GM19395 (cell line): Measurements from ENCODE around the gene KANSL3.
"Not testable (repeated sequence)": the region's sequence is repeated elsewhere in the genome, so short reads cannot be mapped to it uniquely, and the experiment has no call there.

Experiments used
- ATAC-seq: cut with Tn5 transposase; IDR thresholded peaks from one replicate; pipeline ENCODE4 v1.9.1; 2021; ENCODE audit warnings: mild to moderate bottlenecking, moderate library complexity; ENCODE audit not compliant: unreplicated experiment

The KANSL3 gene

DNA sequence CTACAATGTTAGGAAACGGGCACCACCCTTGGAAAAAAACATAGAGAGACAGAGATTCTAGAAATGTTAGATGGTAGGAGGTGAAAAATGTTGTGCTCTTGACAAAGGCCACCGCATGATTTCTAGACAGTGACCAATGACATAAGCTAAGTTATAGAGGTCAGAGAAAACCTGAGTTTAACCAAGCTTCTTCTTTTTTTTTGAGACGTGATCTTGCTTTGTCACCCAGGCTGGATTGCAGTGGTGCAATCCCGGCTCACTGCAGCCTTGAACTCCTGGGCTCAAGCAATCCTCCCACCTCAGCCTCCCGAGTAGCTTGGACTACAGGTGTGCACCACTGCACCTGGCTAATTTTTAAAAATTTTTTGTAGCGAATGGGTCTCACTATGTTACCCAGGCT is 17.4 kb upstream of the KANSL3 start:
- ATAC-seq: no peak

DNA sequence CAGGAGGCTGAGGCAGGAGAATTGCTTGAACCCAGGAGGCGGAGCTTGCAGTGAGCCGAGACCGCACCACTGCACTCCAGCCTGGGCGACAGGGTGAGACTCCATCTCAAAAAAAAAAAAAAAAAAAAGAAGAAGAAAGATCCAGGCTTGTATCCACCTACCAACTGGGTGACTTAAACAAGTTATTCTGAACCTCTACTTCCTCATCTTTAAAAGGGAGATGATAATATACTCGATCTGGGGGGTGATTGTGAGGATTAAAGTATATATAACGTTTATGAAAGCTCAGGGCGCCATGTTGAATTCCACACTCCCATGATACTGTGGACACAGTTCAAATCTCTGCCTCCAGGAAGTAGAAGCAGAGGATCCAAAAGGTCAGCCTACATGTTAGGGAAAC is 16.7 kb upstream of the KANSL3 start:
- ATAC-seq: not testable (repeated sequence)

DNA sequence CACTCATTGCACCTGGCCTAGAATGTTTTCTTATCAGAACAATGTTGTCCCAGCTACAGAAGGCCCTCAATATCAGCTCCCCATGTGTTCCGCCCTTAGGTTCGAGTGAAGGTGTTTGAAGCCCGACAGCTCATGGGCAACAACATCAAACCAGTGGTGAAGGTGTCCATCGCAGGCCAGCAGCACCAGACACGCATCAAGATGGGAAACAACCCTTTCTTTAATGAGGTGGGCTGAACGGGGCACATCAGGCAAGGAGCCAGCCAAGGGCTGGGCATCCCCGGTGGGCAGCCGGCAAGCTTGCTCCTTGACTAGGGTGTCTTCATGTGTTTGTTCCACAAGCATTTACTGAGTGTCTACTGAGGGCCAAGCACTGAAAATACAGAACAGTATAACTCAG is 13.7 kb upstream of the KANSL3 start:
- no peak for ATAC-seq

- no peak for ATAC-seq
Observed at GRCh38 chr2:96649342-96649741, 11.2 kb upstream of the KANSL3 start.

GRCh38 chr2:96648306-96648930 is 10.3 kb upstream of the KANSL3 start:
- no peak for ATAC-seq

DNA sequence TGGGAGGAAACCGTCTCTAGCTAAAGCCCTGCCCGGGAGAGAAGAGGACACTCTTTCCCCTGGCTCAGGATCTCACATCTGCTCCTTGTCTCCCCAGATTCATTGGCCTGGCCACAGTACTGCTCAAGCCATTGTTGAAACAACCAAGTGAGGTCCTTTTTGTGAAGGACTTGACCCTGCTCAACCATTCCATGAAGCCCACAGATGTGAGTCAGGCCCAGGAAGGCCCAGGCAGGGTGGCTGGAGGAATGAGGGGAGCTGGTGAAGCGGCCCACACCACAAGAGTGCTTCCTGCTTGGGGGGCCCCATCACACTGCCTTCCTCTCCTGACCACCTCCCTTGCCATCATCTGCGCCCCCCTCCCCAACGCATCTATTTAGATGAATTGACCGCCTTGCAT is 9.6 kb upstream of the KANSL3 start:
- ATAC-seq: no peak

GRCh38 chr2:96642564-96643360 is 4.7 kb upstream of the KANSL3 start, which contains the start of gene FER1L5:
Gene FER1L5, plus strand, starts transcription at chr2:96642764. Its CDS starts 73 bp downstream, at chr2:96642837.
- ATAC-seq: no peak

DNA sequence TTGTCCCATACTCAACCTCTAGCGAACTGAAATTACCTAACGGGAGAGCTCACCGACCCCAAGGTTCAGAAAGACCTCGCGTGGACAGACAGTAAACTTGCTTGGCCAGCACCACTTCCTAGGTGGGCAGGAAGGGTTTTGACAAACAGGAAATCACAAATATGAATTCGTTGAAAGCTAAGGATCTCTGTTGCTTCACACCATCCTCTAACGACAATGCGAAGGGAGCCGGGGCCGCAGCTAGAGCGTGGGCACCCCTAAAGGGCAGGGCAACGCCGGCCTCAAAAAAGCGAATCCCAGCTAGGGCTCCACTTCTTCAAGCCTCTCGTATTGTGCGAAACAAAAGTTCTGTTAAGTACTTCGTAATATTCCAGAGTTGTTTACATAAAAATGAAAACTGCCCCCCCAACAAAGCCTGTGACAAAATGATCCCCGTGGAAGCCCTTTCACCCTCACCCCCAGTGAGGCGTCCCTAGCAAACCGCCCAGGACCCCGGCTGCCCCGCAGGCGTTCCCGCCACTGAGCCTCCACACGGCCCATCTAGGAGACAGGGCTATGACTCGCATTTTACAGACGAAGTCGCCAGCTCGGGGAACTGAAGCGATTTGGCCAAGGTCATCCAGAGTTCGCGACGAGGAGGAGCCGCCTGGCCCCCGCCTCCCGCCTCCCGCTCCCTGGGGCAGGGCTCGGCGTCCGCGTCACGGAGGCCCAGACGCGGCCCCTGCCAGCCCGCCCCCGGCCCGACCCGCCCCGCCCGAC is 548 bp downstream of the KANSL3 start:
- peak; percentile 70 for ATAC-seq

- ATAC-seq: no peak
Observed at GRCh38 chr2:96636551-96637171, 1.5 kb downstream of the KANSL3 start.

- ATAC-seq: no peak
Observed at GRCh38 chr2:96633641-96634040, 4.5 kb downstream of the KANSL3 start.

DNA sequence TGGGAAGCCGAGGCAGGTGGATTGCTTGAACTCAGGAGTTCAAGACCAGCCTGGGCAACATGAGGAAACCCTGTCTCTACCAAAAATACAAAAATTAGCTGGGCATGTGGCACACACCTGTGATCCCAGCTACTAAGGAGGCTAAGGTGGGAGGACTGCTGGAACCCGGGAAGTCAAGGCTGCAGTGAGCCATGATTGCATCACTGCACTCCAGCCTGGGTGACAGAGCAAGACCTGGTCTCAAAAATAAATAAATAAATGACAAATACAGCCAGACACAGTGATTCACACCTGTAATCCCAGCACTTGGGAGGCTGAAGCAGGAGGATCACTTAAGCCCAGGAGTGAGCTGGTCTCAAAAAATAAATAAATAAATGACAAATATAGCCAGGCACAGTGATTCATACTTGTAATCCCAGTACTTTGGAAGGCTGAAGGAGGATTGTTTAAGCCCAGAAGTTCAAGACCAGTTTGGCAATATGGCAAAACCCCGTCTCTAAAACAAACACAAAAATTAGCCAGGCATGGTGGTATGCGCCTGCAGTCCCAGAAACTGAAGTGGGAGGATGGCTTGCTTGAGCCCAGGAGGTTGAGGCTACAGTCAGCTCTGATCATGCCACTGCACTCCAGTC is 6.2 kb downstream of the KANSL3 start:
- ATAC-seq: no peak

GRCh38 chr2:96626553-96626942 is 11.6 kb downstream of the KANSL3 start:
- no peak for ATAC-seq

GRCh38 chr2:96625571-96626552 is 12.2 kb downstream of the KANSL3 start:
- ATAC-seq: no peak

- ATAC-seq: no peak
Observed at GRCh38 chr2:96623116-96623515, 15.0 kb downstream of the KANSL3 start.

- ATAC-seq: no peak
Observed at GRCh38 chr2:96622544-96622943, 15.6 kb downstream of the KANSL3 start.

- no peak for ATAC-seq
Observed at GRCh38 chr2:96618596-96619283, 19.4 kb downstream of the KANSL3 start.

DNA sequence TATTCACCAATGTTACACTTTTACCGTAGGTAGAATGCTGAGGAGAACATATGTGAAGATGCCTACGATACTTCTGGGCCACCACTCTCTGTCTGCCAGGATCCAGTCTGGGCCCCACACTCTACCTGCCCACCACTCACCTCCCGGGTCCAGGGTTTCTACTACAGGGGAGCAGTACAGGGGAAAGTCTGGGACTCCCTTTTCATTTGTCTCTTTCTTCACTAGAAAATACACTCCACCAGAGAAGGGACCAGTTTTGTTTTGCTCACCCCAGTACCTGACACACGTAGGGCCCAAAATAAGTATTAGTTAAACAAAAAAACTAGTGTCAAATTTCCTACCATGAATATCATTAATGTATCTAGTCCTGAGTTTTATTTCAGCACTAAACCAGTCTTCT is 21.1 kb downstream of the KANSL3 start:
- no peak for ATAC-seq

GRCh38 chr2:96616535-96616934 is 21.6 kb downstream of the KANSL3 start:
- no peak for ATAC-seq

DNA sequence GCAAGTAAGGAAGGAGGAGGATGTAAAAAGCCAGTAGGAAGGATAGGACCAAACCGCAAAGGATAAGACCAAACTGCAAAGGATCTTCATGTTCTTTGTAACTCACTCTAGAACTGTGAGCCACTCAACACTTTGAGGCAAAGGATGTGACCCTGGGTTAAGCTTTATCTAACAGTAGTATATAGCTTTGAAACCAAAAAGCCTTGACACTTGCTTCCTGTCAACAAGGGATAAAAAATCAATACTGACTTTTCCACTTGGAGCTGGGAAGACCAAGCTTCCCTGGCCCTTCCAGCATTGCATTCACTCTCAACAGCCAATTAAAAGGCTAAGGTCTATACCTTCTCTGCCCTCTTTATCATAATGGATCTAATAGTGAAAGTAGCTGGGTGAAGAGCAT is 22.0 kb downstream of the KANSL3 start:
- no peak for ATAC-seq
